OCI-LY3 (cell line): ENCODE measurements around the gene SYDE1.

Experiments
- CTCF ChIP-seq: fragments of 200-600, 300-600 bp; sonication (generic); IDR thresholded peaks from 2 replicates; pipeline ENCODE4 v1.5.1; 2014; ENCODE audit warnings: antibody characterized with exemption, low read length, low read depth
- EZH2phosphoT487 ChIP-seq: fragments of 200-600 bp; shearing (Covaris generic); IDR thresholded peaks from 2 replicates; pipeline ENCODE4 v1.6.1; 2018; ENCODE audit warnings: antibody characterized with exemption, mixed run types, low read depth

- TF ChIP-seq CTCF: no peak
- TF ChIP-seq EZH2phosphoT487: no peak
Observed at GRCh38 chr19:15155296-15155695, 48.1 kb downstream of the SYDE1 start.
